Lower leg skin (tissue), 4 donors: ENCODE results near the gene ZDHHC12. TPM values are rescaled to one million over a fixed set of nuclear protein-coding genes. Genes with fewer than 3 reads are reported as not detected.

ENCODE experiments used
- DNase-seq, 2 donors: peaks; one replicate each; pipeline ENCODE4 v3.0.0-alpha.2; 2019; ENCODE audit warnings: low spot score in 2 of 2
- H3K4me3 ChIP-seq: fragments of 200-600 bp; sonication (generic); 2 replicates; pipeline ENCODE4 v1.5.1; 2017; ENCODE audit warnings: mild to moderate bottlenecking, low read depth; ENCODE audit not compliant: poor library complexity, severe bottlenecking
- CTCF ChIP-seq, 3 donors: fragments of 450-650 bp; IDR thresholded peaks; one replicate each; pipeline ENCODE4 v1.5.1; 2016; ENCODE audit warnings: antibody characterized with exemption in 3 of 3, mild to moderate bottlenecking in 3 of 3, moderate library complexity in 2 of 3
- POLR2A ChIP-seq, 2 donors: fragments of 450-650 bp; IDR thresholded peaks; one replicate each; pipeline ENCODE4 v1.6.1; 2016 to 2017; ENCODE audit warnings: antibody characterized with exemption in 2 of 2, mild to moderate bottlenecking in 1 of 2, moderate library complexity in 1 of 2
- WGBS, 2 donors: methylation state at CpG; one replicate each; pipeline ENCODE4 v1.1.5; 2018; 5-methylcytosine and 5-hydroxymethylcytosine counted together
- intact Hi-C: fragments of 100-400 bp; cut with DNase I; formaldehyde crosslinking; loops from one replicate; pipeline ENCODE4 v1.15.0; 2023; ENCODE audit warnings: low total_unique reads
- total RNA-seq, 4 donors: library from RNA; depleted of rRNA; stranded (reverse); fragments of >200 nt; gene quantifications; one replicate each; pipeline ENCODE4 v1.1.0, GENCODE V29; 2016

Gene ZDHHC12
- total RNA-seq, 4 donors from 2014 or later: 68.3 to 95.7 (median 84.1) TPM

- WGBS, 2 donors: 1 to 2% methylated on average over 48 to 78 of the region's 93 CpGs
- intact Hi-C loops: no loop called here
- H3K4me3 ChIP-seq: peak within 1 kb of the TSS; percentile 70
- TF ChIP-seq CTCF (IDR thresholded peaks at IDR 0.05) (no peak), POLR2A (IDR thresholded peaks at IDR 0.05) (peak in 1 of 2 donors; percentile 71)
- DNase-seq: peak; percentile 86 to 98
Observed at GRCh38 chr9:128688501-128689292, 35.2 kb downstream of the ZDHHC12 start, which contains the start of gene SET. TSS of gene SET (plus strand) at chr9:128689222. CDS start at chr9:128689583, 361 bp downstream.

GRCh38 chr9:128687453-128687852, 36.5 kb downstream of the ZDHHC12 start:
- no peak for TF ChIP-seq CTCF (IDR thresholded peaks at IDR 0.05)
- intact Hi-C loops: no loop called here
- WGBS, 2 donors: 91 to 93% methylated on average over 4 of the region's 4 CpGs

GRCh38 chr9:128685636-128686489, 38.1 kb downstream of the ZDHHC12 start:
- 78% methylated on average over 17 of the region's 17 CpGs for WGBS, 2 donors
- DNase-seq: no peak
- TF ChIP-seq CTCF (IDR thresholded peaks at IDR 0.05): no peak
- no peak for TF ChIP-seq POLR2A (IDR thresholded peaks at IDR 0.05)
- intact Hi-C loops: no loop called here
- H3K4me3 ChIP-seq: no peak overlapping the region

More at GRCh38 chr9:128687453-128687852, 36.5 kb downstream of the ZDHHC12 start:
- DNase-seq: no peak
- no peak overlapping the region for H3K4me3 ChIP-seq

- TF ChIP-seq CTCF (IDR thresholded peaks at IDR 0.05) (no peak), POLR2A (IDR thresholded peaks at IDR 0.05) (no peak)
Observed at GRCh38 chr9:128684325-128685199, 39.4 kb downstream of the ZDHHC12 start.

GRCh38 chr9:128684065-128684324, 39.9 kb downstream of the ZDHHC12 start:
- DNase-seq: no peak
- intact Hi-C loops: no loop called here
- H3K4me3 ChIP-seq: peak overlapping the region; percentile 53
- TF ChIP-seq CTCF (IDR thresholded peaks at IDR 0.05): no peak
- no peak for TF ChIP-seq POLR2A (IDR thresholded peaks at IDR 0.05)
- 0 to 4% methylated on average over 3 of the region's 3 CpGs for WGBS, 2 donors

More at GRCh38 chr9:128684325-128685199, 39.4 kb downstream of the ZDHHC12 start:
- 3 to 9% methylated on average over 15 of the region's 15 CpGs for WGBS, 2 donors
- intact Hi-C loops: no loop called here
- DNase-seq: peak; percentile 84 to 96
- peak overlapping the region; percentile 53 for H3K4me3 ChIP-seq
